GM18873 (cell line): ENCODE data around the gene ABCC4.

ENCODE experiments used
- ATAC-seq: cut with Tn5 transposase; IDR thresholded peaks from one replicate; pipeline ENCODE4 v1.9.1; 2021; ENCODE audit warnings: mild to moderate bottlenecking, moderate library complexity, moderate number of reproducible peaks; ENCODE audit not compliant: unreplicated experiment, low FRiP score

Gene ABCC4

GRCh38 chr13:95261956-95262355, 39.3 kb downstream of the ABCC4 start:
- ATAC-seq = no peak

- peak; percentile 47 for ATAC-seq
These were observed 41.2 kb downstream of the ABCC4 start for GRCh38 chr13:95260031-95260525.

GRCh38 chr13:95258619-95259194, 42.5 kb downstream of the ABCC4 start:
- peak; percentile 62 for ATAC-seq

- ATAC-seq = no peak
These were observed 43.2 kb downstream of the ABCC4 start for GRCh38 chr13:95258098-95258497.

GRCh38 chr13:95256091-95256490, 45.2 kb downstream of the ABCC4 start:
- ATAC-seq = no peak

GRCh38 chr13:95255072-95255732, 46.0 kb downstream of the ABCC4 start:
- no peak for ATAC-seq

GRCh38 chr13:95254339-95254738, 46.9 kb downstream of the ABCC4 start:
- ATAC-seq = no peak

GRCh38 chr13:95253033-95253432, 48.2 kb downstream of the ABCC4 start:
- no peak for ATAC-seq

GRCh38 chr13:95251641-95252040, 49.6 kb downstream of the ABCC4 start:
- no peak for ATAC-seq

GRCh38 chr13:95250961-95251360, 50.3 kb downstream of the ABCC4 start:
- ATAC-seq = no peak

- ATAC-seq = no peak
These were observed 52.3 kb downstream of the ABCC4 start for GRCh38 chr13:95248953-95249352.

- ATAC-seq = no peak
These were observed 53.4 kb downstream of the ABCC4 start for GRCh38 chr13:95247852-95248251.

- no peak for ATAC-seq
These were observed 54.1 kb downstream of the ABCC4 start for GRCh38 chr13:95247171-95247570.

- no peak for ATAC-seq
These were observed 54.8 kb downstream of the ABCC4 start for GRCh38 chr13:95246292-95247082.

GRCh38 chr13:95245071-95245470, 56.2 kb downstream of the ABCC4 start:
- no peak for ATAC-seq

- ATAC-seq = no peak
These were observed 58.0 kb downstream of the ABCC4 start for GRCh38 chr13:95243207-95243606.

GRCh38 chr13:95241321-95241720, 59.9 kb downstream of the ABCC4 start:
- no peak for ATAC-seq

GRCh38 chr13:95239283-95239682, 62.0 kb downstream of the ABCC4 start:
- ATAC-seq = peak; percentile 48

- ATAC-seq = no peak
These were observed 63.9 kb downstream of the ABCC4 start for GRCh38 chr13:95237310-95237870.

GRCh38 chr13:95236774-95237173, 64.5 kb downstream of the ABCC4 start:
- ATAC-seq = no peak

- ATAC-seq = no peak
These were observed 65.3 kb downstream of the ABCC4 start for GRCh38 chr13:95235974-95236373.
